ENCODE measurements around the gene COL1A1.

DNA sequence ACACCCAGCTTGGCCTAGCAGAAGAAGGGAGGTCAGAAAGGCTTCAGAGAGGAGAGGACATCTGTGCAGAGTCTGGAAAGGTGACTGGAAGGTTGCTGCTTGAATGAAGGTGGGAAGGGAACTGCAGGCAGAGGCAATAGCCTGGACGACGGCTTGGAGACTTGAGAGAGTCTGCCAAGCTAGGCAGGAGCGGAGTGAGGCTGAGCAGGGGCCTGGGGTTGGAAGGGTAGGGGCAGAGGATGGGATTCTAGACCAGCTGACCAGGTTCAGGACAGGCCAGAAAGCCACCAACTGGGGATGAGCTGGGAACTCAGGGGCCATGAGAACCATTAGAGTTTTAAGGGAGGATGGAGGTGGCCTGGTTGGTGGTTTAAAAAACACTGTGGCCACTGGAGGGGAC, 36.0 kb downstream of the COL1A1 start:
- no peak for TF ChIP-seq POLR2A (IDR thresholded peaks at IDR 0.05)
- TF ChIP-seq, protein P1, sequence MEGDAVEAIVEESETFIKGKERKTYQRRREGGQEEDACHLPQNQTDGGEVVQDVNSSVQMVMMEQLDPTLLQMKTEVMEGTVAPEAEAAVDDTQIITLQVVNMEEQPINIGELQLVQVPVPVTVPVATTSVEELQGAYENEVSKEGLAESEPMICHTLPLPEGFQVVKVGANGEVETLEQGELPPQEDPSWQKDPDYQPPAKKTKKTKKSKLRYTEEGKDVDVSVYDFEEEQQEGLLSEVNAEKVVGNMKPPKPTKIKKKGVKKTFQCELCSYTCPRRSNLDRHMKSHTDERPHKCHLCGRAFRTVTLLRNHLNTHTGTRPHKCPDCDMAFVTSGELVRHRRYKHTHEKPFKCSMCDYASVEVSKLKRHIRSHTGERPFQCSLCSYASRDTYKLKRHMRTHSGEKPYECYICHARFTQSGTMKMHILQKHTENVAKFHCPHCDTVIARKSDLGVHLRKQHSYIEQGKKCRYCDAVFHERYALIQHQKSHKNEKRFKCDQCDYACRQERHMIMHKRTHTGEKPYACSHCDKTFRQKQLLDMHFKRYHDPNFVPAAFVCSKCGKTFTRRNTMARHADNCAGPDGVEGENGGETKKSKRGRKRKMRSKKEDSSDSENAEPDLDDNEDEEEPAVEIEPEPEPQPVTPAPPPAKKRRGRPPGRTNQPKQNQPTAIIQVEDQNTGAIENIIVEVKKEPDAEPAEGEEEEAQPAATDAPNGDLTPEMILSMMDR (IDR thresholded peaks at IDR 0.05), result no peak
